H9 (cell line): Measurements from ENCODE around the gene BCAS3. TPM values are rescaled to one million over a fixed set of nuclear protein-coding genes. Genes with fewer than 3 reads are reported as not detected.

Source experiments
- DNase-seq: peaks from one replicate; pipeline ENCODE4 v3.0.0-alpha.2; 2017
- H2AFZ ChIP-seq: one replicate; pipeline ENCODE4 v1.6.1; 2013; ENCODE audit warnings: mild to moderate bottlenecking, low read length, control low read depth, moderate library complexity
- H2AK5ac ChIP-seq: 2 replicates; pipeline ENCODE4 v1.6.1; 2013; ENCODE audit warnings: low read length, control low read depth, mixed read lengths; ENCODE audit not compliant: insufficient read length
- H2BK120ac ChIP-seq: one replicate; pipeline ENCODE4 v1.6.1; 2013; ENCODE audit warnings: low read depth, mild to moderate bottlenecking, low read length, control low read depth, inconsistent platforms; ENCODE audit not compliant: poor library complexity, severe bottlenecking
- H2BK12ac ChIP-seq: 2 replicates; pipeline ENCODE4 v1.6.1; 2013; ENCODE audit warnings: low read length, control low read depth, mixed read lengths, low read depth; ENCODE audit not compliant: insufficient read length
- H2BK15ac ChIP-seq: 2 replicates; pipeline ENCODE4 v1.6.1; 2013; ENCODE audit warnings: low read depth, low read length, control low read depth
- H2BK20ac ChIP-seq: one replicate; pipeline ENCODE4 v1.6.1; 2013; ENCODE audit warnings: low read depth, mild to moderate bottlenecking, low read length, control low read depth, inconsistent platforms; ENCODE audit not compliant: poor library complexity, severe bottlenecking
- H2BK5ac ChIP-seq: 2 replicates; pipeline ENCODE4 v1.6.1; 2013; ENCODE audit warnings: low read length, control low read depth, mixed read lengths; ENCODE audit not compliant: insufficient read length
- H3K14ac ChIP-seq: 2 replicates; pipeline ENCODE4 v1.6.1; 2013; ENCODE audit warnings: low read length, control low read depth; ENCODE audit not compliant: insufficient read depth
- H3K18ac ChIP-seq: 2 replicates; pipeline ENCODE4 v1.6.1; 2013; ENCODE audit warnings: low read depth, mild to moderate bottlenecking, mixed read lengths, low read length, control low read depth; ENCODE audit not compliant: insufficient read length
- H3K23ac ChIP-seq: 2 replicates; pipeline ENCODE4 v1.6.1; 2013; ENCODE audit warnings: low read length, control low read depth, mixed read lengths, low read depth; ENCODE audit not compliant: insufficient read length
- H3K23me2 ChIP-seq: 2 replicates; pipeline ENCODE4 v1.6.1; 2013; ENCODE audit warnings: low read depth, mild to moderate bottlenecking, mixed read lengths, low read length, control low read depth; ENCODE audit not compliant: insufficient read length, poor library complexity, severe bottlenecking
- H3K27ac ChIP-seq: 2 replicates; pipeline ENCODE4 v1.5.1; 2013; ENCODE audit warnings: low read length, control low read depth, mixed read lengths, low read depth; ENCODE audit not compliant: insufficient read length
- H3K27me3 ChIP-seq: 2 replicates; pipeline ENCODE4 v1.6.1; 2013; ENCODE audit warnings: low read length, control low read depth, inconsistent platforms; ENCODE audit not compliant: insufficient read depth
- H3K4ac ChIP-seq: 2 replicates; pipeline ENCODE4 v1.6.1; 2013; ENCODE audit warnings: low read depth, mild to moderate bottlenecking, control low read depth, inconsistent platforms, low read length, moderate library complexity
- H3K4me1 ChIP-seq: 2 replicates; pipeline ENCODE4 v1.6.1; 2013; ENCODE audit warnings: low read length, control low read depth, inconsistent platforms; ENCODE audit not compliant: insufficient read depth
- H3K4me2 ChIP-seq: 2 replicates; pipeline ENCODE4 v1.6.1; 2013; ENCODE audit warnings: low read length, control low read depth, mixed read lengths; ENCODE audit not compliant: insufficient read length, insufficient read depth
- H3K56ac ChIP-seq: 2 replicates; pipeline ENCODE4 v1.6.1; 2013; ENCODE audit warnings: low read depth, mild to moderate bottlenecking, mixed read lengths, low read length, control low read depth; ENCODE audit not compliant: insufficient read length
- H3K79me1 ChIP-seq: 2 replicates; pipeline ENCODE4 v1.6.1; 2013; ENCODE audit warnings: low read depth, mild to moderate bottlenecking, moderate library complexity, low read length, control low read depth, inconsistent platforms; ENCODE audit not compliant: insufficient read depth, poor library complexity, severe bottlenecking
- H3K79me2 ChIP-seq: 2 replicates; pipeline ENCODE4 v1.6.1; 2013; ENCODE audit warnings: low read length, control low read depth, inconsistent platforms; ENCODE audit not compliant: insufficient read depth
- H3K9ac ChIP-seq: 2 replicates; pipeline ENCODE4 v1.6.1; 2013; ENCODE audit warnings: low read length, control low read depth, mixed read lengths; ENCODE audit not compliant: insufficient read length; ENCODE audit errors: extremely low read depth
- H3K9me3 ChIP-seq: one replicate; pipeline ENCODE4 v1.6.1; 2013; ENCODE audit warnings: low read depth, low read length, inconsistent platforms; ENCODE audit not compliant: control insufficient read depth
- H3T11ph ChIP-seq: one replicate; pipeline ENCODE4 v1.6.1; 2013; ENCODE audit warnings: mild to moderate bottlenecking, low read length, control low read depth, inconsistent platforms
- H4K20me1 ChIP-seq: one replicate; pipeline ENCODE4 v1.6.1; 2013; ENCODE audit not compliant: control insufficient read depth, insufficient read length, insufficient read depth
- H4K5ac ChIP-seq: 2 replicates; pipeline ENCODE4 v1.6.1; 2013; ENCODE audit warnings: low read depth, mild to moderate bottlenecking, mixed read lengths, low read length, control low read depth; ENCODE audit not compliant: insufficient read length
- H4K8ac ChIP-seq: replicated peaks from 2 replicates; pipeline ENCODE4 v1.6.1; 2013; ENCODE audit warnings: low read length, control low read depth, mixed read lengths, low read depth; ENCODE audit not compliant: insufficient read length
- H4K91ac ChIP-seq: 2 replicates; pipeline ENCODE4 v1.6.1; 2013; ENCODE audit warnings: low read depth, mild to moderate bottlenecking, moderate library complexity, mixed read lengths, low read length, control low read depth; ENCODE audit not compliant: insufficient read length
- H3K27ac Mint-ChIP-seq, 3 experiments: 2 replicates in 2 of 3; 3 replicates in 1 of 3; pipeline ENCODE4 v1.8.0; 2020 to 2021; ENCODE audit warnings: mixed read lengths in 3 of 3, mild to moderate bottlenecking in 1 of 3, moderate library complexity in 1 of 3
- H3K27me3 Mint-ChIP-seq: 2 replicates; pipeline ENCODE4 v1.8.0; 2021; ENCODE audit warnings: low read depth, mild to moderate bottlenecking, moderate library complexity, mixed read lengths
- H3K36me3 Mint-ChIP-seq, 3 experiments: 2 replicates in 2 of 3; 3 replicates in 1 of 3; pipeline ENCODE4 v1.8.0; 2020 to 2021; ENCODE audit warnings: low read depth in 3 of 3, mixed read lengths in 3 of 3; ENCODE audit not compliant: insufficient read depth in 1 of 3
- H3K4me1 Mint-ChIP-seq, 2 experiments: 2 replicates each; pipeline ENCODE4 v1.8.0; 2020; ENCODE audit warnings: mixed read lengths in 2 of 2
- H3K4me3 Mint-ChIP-seq, 2 experiments: 2 replicates in 1 of 2; 3 replicates in 1 of 2; pipeline ENCODE4 v1.8.0; 2020 to 2021; ENCODE audit warnings: mild to moderate bottlenecking in 2 of 2, mixed read lengths in 2 of 2, moderate library complexity in 1 of 2
- H3K9me3 Mint-ChIP-seq, 2 experiments: 2 replicates in 1 of 2; 3 replicates in 1 of 2; pipeline ENCODE4 v1.8.0; 2020; ENCODE audit warnings: mild to moderate bottlenecking in 2 of 2, mixed read lengths in 2 of 2, moderate library complexity in 1 of 2
- CTCF ChIP-seq: fragments of 200-600 bp; sonication (generic); conservative IDR thresholded peaks from 3 replicates; pipeline ENCODE4 v1.8.0; 2021; ENCODE audit warnings: antibody characterized with exemption, mild to moderate bottlenecking
- WGBS: extraction: QIAGEN DNeasy Blood & Tissue Kit; methylation state at CpG from one replicate; pipeline ENCODE4 v1.1.7; 2013; ENCODE audit warnings: missing lambda C conversion rate, low lambda C conversion rate, mixed read lengths; ENCODE audit not compliant: insufficient read length; ENCODE audit errors: extremely low coverage; 5-methylcytosine and 5-hydroxymethylcytosine counted together
- total RNA-seq: library from RNA; stranded (reverse); gene quantifications from 2 replicates; pipeline ENCODE4 v1.2.1, GENCODE V29; 2021

Gene BCAS3
- total RNA-seq, 1 experiment from 2014 or later, result 22.4 TPM

DNA sequence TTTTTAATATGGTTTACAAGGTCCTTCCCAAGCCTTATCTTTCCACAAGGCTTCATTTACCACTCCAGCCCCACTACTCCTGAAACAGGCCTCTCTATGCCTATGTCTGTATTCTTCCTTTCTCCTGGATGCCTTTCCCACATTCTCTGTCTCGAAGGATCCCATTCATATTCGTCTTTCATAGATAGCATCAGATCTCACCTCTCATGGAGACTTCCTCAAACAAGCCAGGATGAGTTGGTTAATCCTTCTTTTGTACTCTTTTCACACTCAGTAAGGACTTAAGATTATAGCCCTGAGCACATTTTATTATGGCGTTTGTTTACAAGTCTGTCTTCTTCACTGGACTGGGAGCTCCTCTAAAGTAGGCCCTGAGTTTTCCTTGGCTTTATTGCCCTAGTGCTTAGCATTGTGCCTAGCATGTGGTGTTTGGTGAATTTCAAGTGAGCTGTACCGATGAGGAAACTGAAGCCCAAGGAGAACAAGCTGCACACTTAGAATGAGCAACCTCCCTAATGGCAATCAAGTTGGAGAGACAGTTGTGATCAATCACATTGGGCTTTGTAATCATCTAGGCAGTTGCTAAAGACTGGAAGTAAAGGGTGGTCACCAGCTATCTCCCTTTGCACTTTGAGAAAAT, 764.6 kb downstream of the BCAS3 start:
- no peaks in the 10 kb centered on the region; a peak in 1 of 7 replicates for H3K36me3 Mint-ChIP-seq
- no peaks in the 10 kb centered on the region for H3K79me2 ChIP-seq

More for the DNA sequence above, 764.6 kb downstream of the BCAS3 start:
- Histone ChIP-seq H4K20me1 (no peaks in the 10 kb centered on the region), H3K23ac (no peak overlapping the region), H2BK20ac (no peak overlapping the region), H3K4me1 (no peaks in the 10 kb centered on the region), H3K18ac (no peak overlapping the region), H3K4me2 (no peak overlapping the region), H2BK15ac (no peak overlapping the region), H3K9ac (no peak overlapping the region), H2BK5ac (no peak overlapping the region), H3K23me2 (no peaks in the 10 kb centered on the region), H3K14ac (no peak overlapping the region), H2AK5ac (no peak overlapping the region), H3K79me1 (no peaks in the 10 kb centered on the region), H3T11ph (no peak overlapping the region), H4K91ac (no peak overlapping the region), H4K8ac (no peak overlapping the region), H3K56ac (no peak overlapping the region), H3K4ac (no peak overlapping the region), H2BK12ac (no peak overlapping the region), H2AFZ (no peak overlapping the region), H4K5ac (no peak overlapping the region), H3K27ac (no peak overlapping the region), H3K27me3 (no peaks in the 10 kb centered on the region; the same call in 1 of the 2 replicates), H2BK120ac (no peak overlapping the region), H3K9me3 (no peaks in the 10 kb centered on the region)
- Mint-ChIP-seq H3K4me1 (peaks cover 26 to 33% of the 10 kb centered on the region in 2 experiments), H3K27me3 (peaks cover 64% of the 10 kb centered on the region), H3K27ac (peak overlapping the region in 1 of 3 experiments; percentile 2; a peak in 1 of 7 replicates), H3K4me3 (no peak overlapping the region), H3K9me3 (peaks cover 4 to 6% of the 10 kb centered on the region in 2 experiments; a peak in 4 of 5 replicates)
- WGBS, result no CpG with 5 or more reads among the region's 4 CpGs
- no peak for DNase-seq
- TF ChIP-seq CTCF, result no peak

Other genes with a start within 250 kb of the BCAS3 start
- gene APPBP2, start 151.6 kb upstream of the BCAS3 start, total RNA-seq, result 17.0 and 17.8 TPM in 2 replicates
- 19.0 and 19.9 TPM in 2 replicates for gene PPM1D, start 77.7 kb upstream of the BCAS3 start, total RNA-seq